Neuronal stem cell (in vitro differentiated cells): ENCODE data around the gene SIL1.

Experiments used
- DNase-seq: peaks from one replicate; pipeline ENCODE4 v3.0.0-alpha.2; 2013; ENCODE audit warnings: low spot score
- H2AFZ ChIP-seq: one replicate; pipeline ENCODE4 v1.6.1; 2013; ENCODE audit warnings: mild to moderate bottlenecking, low read length, inconsistent platforms
- H2AK5ac ChIP-seq: 2 replicates; pipeline ENCODE4 v1.6.1; 2013; ENCODE audit warnings: low read depth, mild to moderate bottlenecking, inconsistent platforms, low read length, moderate library complexity, mixed read lengths
- H2BK120ac ChIP-seq: 2 replicates; pipeline ENCODE4 v1.6.1; 2013; ENCODE audit warnings: low read depth, mild to moderate bottlenecking, inconsistent platforms, low read length, moderate library complexity, mixed read lengths
- H2BK12ac ChIP-seq: one replicate; pipeline ENCODE4 v1.6.1; 2013; ENCODE audit warnings: low read length, inconsistent platforms
- H2BK15ac ChIP-seq: 2 replicates; pipeline ENCODE4 v1.6.1; 2013; ENCODE audit warnings: mild to moderate bottlenecking, low read length, inconsistent platforms, mixed read lengths
- H2BK5ac ChIP-seq: one replicate; pipeline ENCODE4 v1.6.1; 2013; ENCODE audit warnings: inconsistent platforms, mild to moderate bottlenecking, low read length, moderate library complexity
- H3K14ac ChIP-seq: one replicate; pipeline ENCODE4 v1.6.1; 2013; ENCODE audit warnings: low read length, inconsistent platforms
- H3K18ac ChIP-seq: 2 replicates; pipeline ENCODE4 v1.6.1; 2013; ENCODE audit warnings: low read length, inconsistent platforms
- H3K23ac ChIP-seq: 2 replicates; pipeline ENCODE4 v1.6.1; 2013; ENCODE audit warnings: low read depth, mild to moderate bottlenecking, mixed read lengths, low read length, inconsistent platforms; ENCODE audit not compliant: poor library complexity
- H3K27ac ChIP-seq: replicated peaks from 3 replicates; pipeline ENCODE4 v1.5.1; 2013; ENCODE audit warnings: low read length, inconsistent platforms
- H3K27me3 ChIP-seq, 3 experiments: 2 replicates each; pipeline ENCODE4 v1.6.1; 2013; ENCODE audit warnings: low read length in 3 of 3, mild to moderate bottlenecking in 2 of 3, inconsistent platforms in 1 of 3, low read depth in 1 of 3, mixed read lengths in 1 of 3, moderate library complexity in 1 of 3; ENCODE audit not compliant: control insufficient read depth in 3 of 3, insufficient read depth in 3 of 3
- H3K36me3 ChIP-seq, 2 donors: replicated peaks in 1 of 2; 2 replicates each; pipeline ENCODE4 v1.6.1; 2013; ENCODE audit warnings: low read length in 2 of 2; ENCODE audit not compliant: control insufficient read depth in 2 of 2, insufficient read depth in 2 of 2
- H3K4ac ChIP-seq: 2 replicates; pipeline ENCODE4 v1.6.1; 2013; ENCODE audit warnings: inconsistent platforms, mild to moderate bottlenecking, low read length, moderate library complexity
- H3K4me1 ChIP-seq, 2 donors: 1 replicate in 1 of 2; 2 replicates in 1 of 2; pipeline ENCODE4 v1.6.1; 2013; ENCODE audit warnings: low read length in 2 of 2, low read depth in 1 of 2; ENCODE audit not compliant: control insufficient read depth in 2 of 2, insufficient read depth in 1 of 2
- H3K4me2 ChIP-seq: one replicate; pipeline ENCODE4 v1.6.1; 2013; ENCODE audit warnings: mild to moderate bottlenecking, low read length, inconsistent platforms; ENCODE audit not compliant: insufficient read depth, poor library complexity, severe bottlenecking
- H3K4me3 ChIP-seq, 2 donors: 2 replicates each; pipeline ENCODE4 v1.5.1; 2013; ENCODE audit warnings: low read length in 2 of 2, mild to moderate bottlenecking in 2 of 2, inconsistent platforms in 1 of 2, moderate library complexity in 1 of 2
- H3K79me1 ChIP-seq: one replicate; pipeline ENCODE4 v1.6.1; 2013; ENCODE audit warnings: low read depth, mild to moderate bottlenecking, inconsistent platforms, low read length, moderate library complexity
- H3K9ac ChIP-seq: one replicate; pipeline ENCODE4 v1.6.1; 2013; ENCODE audit warnings: mild to moderate bottlenecking, low read depth, low read length, inconsistent platforms; ENCODE audit not compliant: poor library complexity
- H3K9me3 ChIP-seq, 2 donors: replicated peaks in 1 of 2; 2 replicates each; pipeline versions ENCODE3 to v1.6.1; 2013; ENCODE audit warnings: low read length in 2 of 2, mild to moderate bottlenecking in 2 of 2, inconsistent platforms in 1 of 2, low read depth in 1 of 2, mixed read lengths in 1 of 2, moderate library complexity in 1 of 2; ENCODE audit not compliant: control insufficient read depth in 2 of 2, insufficient read depth in 1 of 2
- H4K8ac ChIP-seq: one replicate; pipeline ENCODE4 v1.6.1; 2013; ENCODE audit warnings: low read depth, mild to moderate bottlenecking, inconsistent platforms, low read length, moderate library complexity
- H4K91ac ChIP-seq: one replicate; pipeline ENCODE4 v1.6.1; 2013; ENCODE audit warnings: low read length, low read depth, mild to moderate bottlenecking, inconsistent platforms; ENCODE audit not compliant: poor library complexity
- WGBS, 2 donors: extraction: QIAGEN DNeasy Blood & Tissue Kit; methylation state at CpG; one replicate each; pipeline ENCODE4 v1.1.7; 2013; ENCODE audit warnings: missing lambda C conversion rate in 2 of 2, mixed read lengths in 1 of 2; ENCODE audit not compliant: insufficient read length in 2 of 2, insufficient replicate concordance in 1 of 2; ENCODE audit errors: extremely low coverage in 2 of 2; 5-methylcytosine and 5-hydroxymethylcytosine counted together

The SIL1 gene

GRCh38 chr5:139228201-139228803 lies 30.1 kb upstream of the SIL1 start:
- Histone ChIP-seq H4K91ac (no peak overlapping the region), H3K23ac (no peak overlapping the region), H3K4me2 (no peak overlapping the region), H3K14ac (no peak overlapping the region), H3K27ac (no peak overlapping the region), H3K4me3 (no peak overlapping the region), H3K4ac (no peak overlapping the region), H3K36me3 (no peaks in the 10 kb centered on the region), H3K27me3 (no peaks in the 10 kb centered on the region), H3K79me1 (no peaks in the 10 kb centered on the region), H3K4me1 (no peaks in the 10 kb centered on the region), H4K8ac (no peak overlapping the region), H3K18ac (no peak overlapping the region), H2BK120ac (no peak overlapping the region), H3K9me3 (peaks cover 5% of the 10 kb centered on the region in 2 donors), H2BK5ac (no peak overlapping the region), H2AFZ (no peak overlapping the region), H2BK12ac (no peak overlapping the region), H2BK15ac (no peak overlapping the region), H3K9ac (no peak overlapping the region), H2AK5ac (no peak overlapping the region)
- no CpG with 5 or more reads among the region's 1 CpG for WGBS, 2 donors
- DNase-seq: no peak

- Histone ChIP-seq H2BK120ac (no peak overlapping the region), H3K27ac (no peak overlapping the region), H3K4ac (no peak overlapping the region), H2AK5ac (no peak overlapping the region), H4K8ac (no peak overlapping the region), H3K27me3 (no peaks in the 10 kb centered on the region), H3K4me1 (no peaks in the 10 kb centered on the region), H3K23ac (no peak overlapping the region), H3K14ac (no peak overlapping the region), H3K4me3 (no peak overlapping the region), H3K79me1 (no peaks in the 10 kb centered on the region), H3K9ac (no peak overlapping the region), H2BK12ac (no peak overlapping the region), H3K4me2 (no peak overlapping the region), H3K18ac (no peak overlapping the region), H3K9me3 (peaks cover 2% of the 10 kb centered on the region in 2 donors), H2BK15ac (no peak overlapping the region), H4K91ac (no peak overlapping the region), H2BK5ac (no peak overlapping the region), H2AFZ (no peak overlapping the region), H3K36me3 (no peaks in the 10 kb centered on the region)
- no CpG with 5 or more reads among the region's 2 CpGs for WGBS, 2 donors
- DNase-seq: no peak
These were observed 28.0 kb upstream of the SIL1 start for GRCh38 chr5:139226131-139226530.

GRCh38 chr5:139223481-139223880 lies 25.3 kb upstream of the SIL1 start:
- Histone ChIP-seq H4K91ac (no peak overlapping the region), H2BK12ac (no peak overlapping the region), H3K9me3 (peaks cover 2 to 4% of the 10 kb centered on the region in 2 donors), H2BK15ac (no peak overlapping the region), H3K36me3 (no peaks in the 10 kb centered on the region), H4K8ac (no peak overlapping the region), H3K4me3 (no peak overlapping the region), H3K79me1 (no peaks in the 10 kb centered on the region), H3K27ac (no peak overlapping the region), H2BK120ac (no peak overlapping the region), H3K18ac (no peak overlapping the region), H3K14ac (no peak overlapping the region), H3K4me2 (no peak overlapping the region), H2AFZ (no peak overlapping the region), H2BK5ac (no peak overlapping the region), H3K23ac (no peak overlapping the region), H3K4me1 (no peaks in the 10 kb centered on the region), H3K9ac (no peak overlapping the region), H3K4ac (no peak overlapping the region), H2AK5ac (no peak overlapping the region), H3K27me3 (no peaks in the 10 kb centered on the region)
- no CpG with 5 or more reads among the region's 3 CpGs for WGBS, 2 donors
- no peak for DNase-seq

- no peak overlapping the region for H3K9ac ChIP-seq
- H4K8ac ChIP-seq: no peak overlapping the region
- no peaks in the 10 kb centered on the region for H3K79me1 ChIP-seq
- H3K4me2 ChIP-seq: no peak overlapping the region
- H3K4ac ChIP-seq: no peak overlapping the region
- no peak overlapping the region for H2BK120ac ChIP-seq
- no peaks in the 10 kb centered on the region for H3K4me1 ChIP-seq
- H3K27me3 ChIP-seq: no peaks in the 10 kb centered on the region
- H3K23ac ChIP-seq: no peak overlapping the region
- peaks cover 2 to 4% of the 10 kb centered on the region in 2 donors for H3K9me3 ChIP-seq
- H3K27ac ChIP-seq: no peak overlapping the region
- no peak overlapping the region for H3K18ac ChIP-seq
- no peak overlapping the region for H2BK5ac ChIP-seq
- no peak overlapping the region for H2BK15ac ChIP-seq
- no peak overlapping the region for H4K91ac ChIP-seq
- no peak overlapping the region for H3K4me3 ChIP-seq
- no peak overlapping the region for H3K14ac ChIP-seq
- no peak overlapping the region for H2AK5ac ChIP-seq
- WGBS, 2 donors: no CpG with 5 or more reads among the region's 3 CpGs
- no peak overlapping the region for H2AFZ ChIP-seq
- DNase-seq: no peak
- H2BK12ac ChIP-seq: no peak overlapping the region
- H3K36me3 ChIP-seq: no peaks in the 10 kb centered on the region
These were observed 24.2 kb upstream of the SIL1 start for GRCh38 chr5:139222346-139222745.
